Activated CD8-positive, alpha-beta memory T cell treated with anti-CD3 and anti-CD28 coated beads for 24 hours (primary cell): ENCODE measurements around the gene NHLRC2.
"Not testable (repeated sequence)": the region's sequence is repeated elsewhere in the genome, so short reads cannot be mapped to it uniquely, and the experiment has no call there.

Source experiments
- DNase-seq: peaks from one replicate; pipeline ENCODE4 v3.0.0-alpha.2; 2020

NHLRC2 gene

DNA sequence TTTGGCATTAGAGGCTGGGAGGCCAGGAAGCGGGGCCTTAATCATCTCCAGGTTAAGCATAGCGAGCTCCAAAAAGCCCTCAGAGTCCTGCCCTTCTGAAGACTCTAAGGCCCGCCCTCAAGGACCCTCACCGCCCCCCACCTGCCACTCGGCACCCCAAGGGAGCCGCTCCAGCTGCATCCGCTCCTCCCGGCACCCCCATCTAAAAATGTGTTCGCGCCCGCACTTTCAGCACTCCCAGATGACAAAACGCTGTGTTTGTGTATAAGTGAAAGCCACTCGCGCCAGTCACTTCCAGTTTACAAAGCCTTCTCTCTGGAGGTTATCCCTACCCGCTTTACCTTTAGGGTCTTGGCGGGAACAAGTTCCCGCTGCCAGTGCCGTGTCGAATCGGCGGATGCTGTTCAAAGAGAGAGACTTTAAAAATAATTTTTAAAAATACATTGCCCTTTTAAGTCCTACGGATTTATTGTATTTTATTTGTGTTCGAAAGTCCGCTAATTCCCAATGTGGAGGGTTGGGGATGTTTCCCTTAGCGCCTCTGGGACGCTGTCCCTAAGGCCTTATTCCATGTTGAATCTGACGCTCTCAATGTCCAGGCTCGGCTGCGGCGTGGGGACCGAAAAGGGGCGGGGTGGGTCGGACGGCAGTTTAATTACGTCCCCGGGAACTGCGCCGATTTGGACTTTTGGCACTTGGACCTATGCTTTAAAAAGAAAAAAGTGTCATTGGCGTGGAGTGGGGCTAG is at the start of gene NHLRC2, which contains the start of gene DCLRE1A:
Gene NHLRC2 (plus strand): TSS at position 649 of the 748 bp plus-strand sequence. CDS start 212 bp downstream, outside the sequence.
Gene DCLRE1A (minus strand): TSS at position 70 of the 748 bp plus-strand sequence. CDS start 900 bp downstream, outside the sequence.
- peak; percentile 88 for DNase-seq

- no peak for DNase-seq
These were observed 48.0 kb upstream of the NHLRC2 start for GRCh38 chr10:113806503-113806902.

GRCh38 chr10:113808168-113808567 is 46.3 kb upstream of the NHLRC2 start:
- DNase-seq = no peak

DNA sequence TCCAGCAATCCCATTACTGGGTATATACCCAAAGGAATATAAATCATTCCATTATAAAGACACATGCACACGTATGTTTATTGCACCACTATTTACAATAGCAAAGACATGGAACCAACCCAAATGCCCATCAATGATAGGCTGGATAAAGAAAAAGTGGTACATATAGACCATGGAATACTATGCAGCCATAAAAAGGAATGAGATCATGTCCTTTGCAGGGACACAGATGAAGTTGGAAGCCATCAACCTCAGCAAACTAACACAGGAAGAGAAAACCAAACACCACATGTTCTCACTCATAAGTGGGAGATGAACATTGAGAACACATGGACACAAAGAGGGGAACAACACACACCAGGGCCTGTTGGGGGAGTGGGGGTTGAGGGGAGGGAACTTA is 39.8 kb upstream of the NHLRC2 start:
- DNase-seq = not testable (repeated sequence)

- DNase-seq = no peak
These were observed 34.5 kb upstream of the NHLRC2 start for GRCh38 chr10:113819989-113820388.

DNA sequence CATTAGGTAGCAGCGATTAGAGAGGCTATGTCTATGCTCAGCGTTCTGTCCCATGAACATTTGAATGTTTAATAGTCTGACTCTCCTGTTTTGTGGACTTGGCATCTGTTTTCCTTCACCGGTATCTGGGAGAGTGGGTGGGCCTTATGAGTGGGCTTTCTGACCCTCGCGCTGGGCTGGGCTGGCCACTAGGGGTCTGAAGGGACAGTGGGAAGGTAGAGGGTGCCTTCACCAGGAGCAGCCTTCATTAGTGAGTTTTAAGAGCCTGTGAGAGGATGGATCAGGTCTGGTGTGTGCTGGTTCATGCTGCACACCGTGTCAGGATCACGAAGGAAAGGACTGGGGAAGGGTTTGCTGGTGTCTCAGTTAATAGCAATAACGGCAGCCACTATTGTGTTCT is 34.0 kb upstream of the NHLRC2 start:
- no peak for DNase-seq

DNA sequence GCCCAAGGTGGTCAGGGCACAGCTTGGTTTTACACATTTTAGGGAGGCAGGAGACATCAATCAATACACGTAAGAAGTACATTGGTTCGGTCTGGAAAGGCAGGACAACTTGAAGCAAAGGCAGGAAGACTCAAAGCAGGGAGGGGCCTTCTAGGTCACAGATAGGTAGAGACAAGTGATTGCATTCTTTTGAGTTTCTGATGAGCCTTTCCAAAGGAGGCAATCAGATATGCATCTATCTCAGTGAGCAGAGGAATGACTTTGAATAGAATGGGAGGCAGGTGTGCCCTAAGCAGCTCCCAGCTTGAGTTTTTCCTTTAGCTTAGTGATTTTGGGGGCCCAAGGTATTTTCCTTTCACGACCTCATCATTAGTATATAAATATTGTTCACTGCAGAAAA is 33.2 kb upstream of the NHLRC2 start:
- DNase-seq = not testable (repeated sequence)

DNA sequence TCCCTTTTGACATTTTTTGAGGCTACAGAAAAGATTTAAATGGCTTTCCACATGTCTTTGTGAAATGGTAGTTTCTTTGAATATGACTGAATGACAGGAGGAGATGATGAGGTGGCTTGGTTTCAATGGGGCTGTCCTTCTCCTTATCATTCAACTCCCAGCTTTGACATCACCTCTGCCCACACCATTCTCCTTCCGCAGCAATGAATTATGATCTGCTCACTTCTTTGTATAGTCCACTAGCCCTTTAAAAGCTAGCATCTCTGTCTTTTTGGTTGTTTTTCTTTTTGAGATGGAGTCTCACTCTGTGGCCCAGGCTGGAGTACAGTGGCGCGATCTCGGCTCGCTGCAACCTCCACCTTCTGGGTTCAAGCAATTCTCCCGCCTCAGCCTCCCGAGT is 32.3 kb upstream of the NHLRC2 start:
- DNase-seq = no peak

DNA sequence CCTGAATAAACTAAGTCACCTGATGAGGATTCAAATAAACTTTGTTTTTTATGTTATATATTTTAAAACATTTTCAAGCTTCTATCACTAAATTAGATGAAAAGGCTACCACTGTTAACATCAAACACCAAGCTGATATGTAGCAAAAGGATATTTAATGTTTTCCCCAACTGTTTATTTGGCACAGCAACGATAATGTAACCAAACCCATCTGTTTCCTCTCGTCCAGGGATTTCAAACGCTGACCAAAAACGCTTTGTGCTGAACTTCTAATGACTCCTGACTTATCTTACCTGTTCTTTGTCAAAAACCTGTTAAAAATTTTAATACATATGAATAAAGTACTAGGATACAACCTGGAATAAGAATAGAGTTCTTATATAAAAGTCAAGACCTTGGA is 31.1 kb upstream of the NHLRC2 start:
- DNase-seq = no peak

GRCh38 chr10:113825791-113826190 is 28.7 kb upstream of the NHLRC2 start:
- DNase-seq = no peak

DNA sequence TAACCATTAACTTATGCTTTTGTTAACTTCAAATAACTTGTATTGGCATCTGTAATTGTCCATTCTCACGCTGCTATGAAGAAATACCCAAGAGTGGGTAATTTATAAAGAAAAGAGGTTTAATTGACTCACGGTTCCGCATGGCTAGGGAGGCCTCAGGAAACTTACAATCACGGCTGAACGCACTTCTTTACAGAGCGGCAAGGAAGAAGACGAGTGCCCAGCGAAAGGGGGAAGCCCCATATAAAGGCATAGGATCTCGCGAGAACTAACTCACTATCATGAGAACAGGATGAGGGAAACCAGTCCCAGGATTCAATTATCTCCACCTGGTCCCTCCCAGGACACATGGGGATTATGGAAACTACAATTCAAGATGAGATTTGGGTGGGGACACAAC is 25.9 kb upstream of the NHLRC2 start:
- not testable (repeated sequence) for DNase-seq

DNA sequence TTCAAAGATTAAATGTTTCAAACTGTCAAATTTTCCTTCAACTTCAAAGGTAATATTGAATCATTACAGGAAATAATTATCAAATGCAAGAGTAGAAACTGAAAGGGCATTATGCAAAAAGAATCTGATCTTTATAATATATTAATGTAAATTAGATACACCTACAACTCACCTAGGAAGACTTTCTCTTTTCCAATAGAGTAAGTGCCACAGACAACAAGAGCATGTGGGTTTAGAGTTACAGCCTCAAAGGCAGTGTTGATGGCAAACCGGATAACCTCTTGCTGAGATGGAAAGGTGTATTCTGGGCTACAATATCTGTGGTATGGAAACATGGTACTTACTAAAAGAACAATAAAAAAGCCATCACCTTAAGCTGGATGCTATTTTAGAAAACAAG is 12.3 kb upstream of the NHLRC2 start:
- no peak for DNase-seq

DNA sequence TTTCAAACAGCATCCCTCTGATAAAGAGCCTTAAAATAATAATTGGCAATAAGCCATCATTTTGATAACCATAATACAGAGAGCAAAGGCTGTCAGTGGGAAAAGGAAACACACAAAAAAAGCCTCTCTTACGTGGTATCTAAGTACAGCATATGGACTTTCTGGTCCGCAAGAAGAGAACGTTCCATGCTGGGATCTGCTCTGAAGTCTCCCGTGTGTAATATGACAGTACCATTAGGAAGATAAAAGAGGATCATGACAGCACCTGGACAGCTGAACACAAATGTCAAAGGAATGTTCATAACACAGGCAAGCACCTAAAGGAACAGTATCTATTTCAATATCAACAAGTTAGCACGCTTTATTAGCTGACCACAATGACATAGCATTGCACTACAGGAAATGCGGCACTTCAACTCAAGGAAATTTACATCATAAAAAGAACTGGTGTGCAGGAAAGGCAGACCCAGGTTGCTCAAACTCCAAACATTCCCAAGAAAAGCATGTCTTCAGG is 10.4 kb upstream of the NHLRC2 start:
- no peak for DNase-seq

DNA sequence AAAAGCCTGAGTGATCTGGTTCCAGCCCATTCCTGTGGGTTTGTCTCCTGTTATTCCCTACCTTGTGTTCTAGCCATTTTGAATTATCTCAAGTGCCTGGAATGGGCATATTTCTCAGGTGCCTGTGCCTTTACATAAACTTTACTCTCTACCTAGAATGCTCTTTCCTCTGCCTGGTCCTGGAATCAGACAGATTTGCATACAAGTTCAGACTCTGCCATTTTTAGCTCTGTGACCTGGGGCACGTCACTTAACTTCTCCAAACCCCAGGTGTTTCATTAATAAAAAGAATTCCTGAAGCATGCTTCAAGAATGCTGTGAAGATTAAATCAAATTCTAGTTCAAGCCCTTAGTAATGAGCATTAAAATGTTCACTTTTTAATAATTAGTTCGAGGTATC is 8.4 kb upstream of the NHLRC2 start:
- DNase-seq = no peak

DNA sequence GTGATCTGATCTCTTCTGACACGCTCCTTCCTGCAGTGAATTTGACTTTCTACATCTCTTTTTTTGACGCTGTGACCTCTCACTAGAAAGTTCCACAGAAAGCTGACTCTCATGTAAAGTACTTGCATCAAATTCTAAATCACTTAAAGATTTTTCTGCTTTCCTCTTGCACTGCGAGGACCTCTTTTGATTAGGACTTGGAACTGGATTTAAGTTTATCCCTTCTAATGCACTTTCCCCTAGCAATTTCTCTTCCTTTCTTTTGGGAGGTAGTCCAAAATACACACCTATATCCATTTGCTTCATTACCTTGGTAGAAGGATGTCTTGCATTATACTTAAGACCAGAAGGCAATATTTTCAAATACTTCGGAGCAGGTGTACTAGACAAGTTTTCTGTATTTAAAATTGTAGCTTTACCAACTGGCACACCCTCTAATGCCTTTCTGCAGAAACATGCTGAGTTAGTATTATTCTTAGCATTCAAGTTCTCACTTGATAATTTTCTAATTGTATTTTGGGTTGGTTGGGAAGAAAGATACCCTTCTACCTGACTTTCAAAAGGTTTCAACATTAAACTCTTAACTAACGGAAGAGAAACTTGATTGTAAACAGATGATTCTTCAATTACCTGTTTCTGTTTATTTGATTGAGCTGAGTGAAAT is 5.2 kb upstream of the NHLRC2 start:
- DNase-seq = no peak

DNA sequence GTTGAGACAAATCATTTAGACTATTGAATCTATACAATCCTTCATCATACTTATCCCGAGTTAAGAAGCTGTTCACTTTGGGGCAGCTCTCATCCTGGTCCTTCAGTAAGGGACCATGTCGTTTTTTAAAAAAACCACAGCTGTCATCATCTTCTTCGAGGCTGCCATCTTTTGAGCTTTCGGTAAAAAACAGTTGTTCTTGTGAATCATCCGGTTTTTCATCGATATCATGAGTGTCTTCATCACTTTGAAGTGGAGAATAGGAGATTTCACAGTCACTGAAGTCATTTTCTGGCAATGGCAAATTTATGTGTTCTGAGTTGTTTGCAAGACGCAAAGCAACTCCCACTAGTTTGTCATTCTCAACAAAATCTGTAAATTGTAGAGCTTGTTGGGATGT is 4.5 kb upstream of the NHLRC2 start:
- no peak for DNase-seq

- DNase-seq = no peak
These were observed 866 bp upstream of the NHLRC2 start for GRCh38 chr10:113853578-113854012.

GRCh38 chr10:113854761-113855588 is 514 bp downstream of the NHLRC2 start:
- peak; percentile 89 for DNase-seq

GRCh38 chr10:113856563-113856962 is 2.1 kb downstream of the NHLRC2 start:
- DNase-seq = no peak

- DNase-seq = no peak
These were observed 2.7 kb downstream of the NHLRC2 start for GRCh38 chr10:113857210-113857609.

DNA sequence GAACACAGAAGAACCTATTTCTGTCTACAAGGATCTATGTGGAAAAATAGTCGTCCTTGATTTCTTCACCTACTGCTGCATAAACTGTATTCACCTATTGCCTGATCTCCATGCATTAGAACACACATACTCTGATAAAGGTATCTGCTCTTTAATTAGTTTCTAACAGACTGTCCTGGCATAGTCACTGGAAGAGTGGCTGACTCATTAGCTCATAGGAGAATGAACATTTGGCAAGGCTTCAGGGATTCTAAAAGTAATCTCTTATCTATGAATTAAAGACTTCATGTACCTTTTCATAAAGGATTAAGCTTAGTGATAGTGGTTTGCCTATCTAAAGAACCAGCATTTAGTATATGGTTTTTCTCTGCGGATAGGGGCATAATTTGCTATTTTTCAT is 4.1 kb downstream of the NHLRC2 start:
- no peak for DNase-seq

DNA sequence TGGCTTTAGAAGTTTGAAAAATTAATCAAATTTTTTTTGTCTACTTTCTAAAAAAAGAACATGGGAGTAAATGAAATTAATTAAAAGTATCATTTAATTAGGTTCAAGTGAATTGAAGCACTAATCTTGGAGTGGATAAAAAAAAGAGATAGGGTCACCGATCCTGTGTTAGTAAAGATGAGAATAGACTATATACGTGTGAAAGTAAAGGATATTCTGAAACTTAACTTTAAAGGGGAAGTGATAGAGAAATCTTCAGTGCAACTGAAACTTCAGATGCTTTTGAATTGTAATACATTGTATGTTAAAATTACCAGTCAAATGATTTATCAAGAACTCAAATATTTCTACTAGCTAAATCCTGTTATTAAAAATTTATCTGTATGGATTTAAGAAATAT is 4.8 kb downstream of the NHLRC2 start:
- no peak for DNase-seq

DNA sequence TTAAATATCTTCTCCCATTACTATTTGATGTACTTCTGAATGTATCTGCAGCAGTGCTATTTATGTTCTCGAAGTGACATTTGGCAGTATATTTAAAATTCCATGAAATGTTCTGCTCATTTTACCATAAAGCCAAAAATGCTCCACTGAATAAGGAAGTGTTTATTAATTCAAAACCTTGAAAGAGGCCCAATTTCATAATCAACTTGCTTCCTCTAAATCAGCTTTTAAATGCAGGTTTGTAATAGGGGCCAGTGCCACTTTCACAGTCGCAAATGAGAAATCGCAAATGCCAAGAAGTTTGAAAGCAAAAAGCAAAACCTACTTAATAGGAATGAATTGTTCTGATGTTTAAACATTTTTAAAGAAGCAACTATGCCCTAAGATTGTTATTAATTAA is 11.4 kb downstream of the NHLRC2 start:
- no peak for DNase-seq
